ENCODE results near the gene AEBP1.

Gene AEBP1

DNA sequence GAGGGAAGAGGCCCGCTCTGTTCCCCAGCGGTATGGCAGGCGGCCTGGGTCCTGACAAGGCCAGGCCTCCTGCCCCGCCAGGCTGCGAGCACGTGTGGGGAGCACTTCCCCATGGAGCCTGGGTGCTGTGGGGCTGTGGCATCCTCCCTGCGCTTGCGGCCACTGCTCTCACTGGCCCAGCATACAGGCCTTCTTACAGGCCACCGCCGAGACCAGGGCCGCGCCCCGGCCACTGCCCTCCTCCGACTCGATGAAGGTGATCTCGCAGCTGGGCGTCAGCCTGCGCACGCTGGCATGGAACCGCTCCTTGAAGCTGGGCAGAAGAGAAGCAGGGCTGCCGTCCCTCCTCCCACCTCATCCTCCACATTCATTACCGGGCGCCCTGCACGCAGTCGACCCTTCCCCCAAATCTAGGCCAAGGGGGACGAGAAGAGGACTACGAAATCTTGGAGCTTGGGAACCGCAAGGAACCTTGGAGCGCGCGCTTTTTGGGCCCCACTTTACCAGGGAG is 40.9 kb downstream of the AEBP1 start:
- no peak for DNase-seq

DNA sequence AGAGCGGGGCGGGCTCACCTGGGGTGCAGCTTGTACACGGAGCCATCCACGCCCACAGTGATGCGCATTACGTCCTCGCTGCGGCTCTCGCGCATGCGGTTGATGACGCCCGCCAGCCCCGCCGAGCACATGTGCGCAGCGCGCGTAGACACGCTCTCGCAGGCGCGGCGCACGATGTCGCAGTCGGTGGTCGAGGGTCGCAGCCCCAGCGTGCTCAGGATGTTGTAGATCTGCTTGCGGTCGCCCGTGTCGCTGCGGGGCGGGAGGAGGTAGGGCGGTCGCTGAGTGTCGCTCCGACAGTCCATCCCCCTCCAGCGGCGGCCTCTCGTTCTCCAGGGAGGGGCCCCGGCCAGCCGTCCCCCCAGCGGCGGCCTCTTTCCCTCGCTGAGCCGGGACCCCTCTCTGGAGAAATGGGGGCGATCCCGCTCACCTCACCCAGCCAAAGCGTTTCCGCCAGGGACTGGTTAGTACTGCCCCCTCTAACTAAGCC is 41.4 kb downstream of the AEBP1 start:
- DNase-seq, result peak; percentile 69

DNA sequence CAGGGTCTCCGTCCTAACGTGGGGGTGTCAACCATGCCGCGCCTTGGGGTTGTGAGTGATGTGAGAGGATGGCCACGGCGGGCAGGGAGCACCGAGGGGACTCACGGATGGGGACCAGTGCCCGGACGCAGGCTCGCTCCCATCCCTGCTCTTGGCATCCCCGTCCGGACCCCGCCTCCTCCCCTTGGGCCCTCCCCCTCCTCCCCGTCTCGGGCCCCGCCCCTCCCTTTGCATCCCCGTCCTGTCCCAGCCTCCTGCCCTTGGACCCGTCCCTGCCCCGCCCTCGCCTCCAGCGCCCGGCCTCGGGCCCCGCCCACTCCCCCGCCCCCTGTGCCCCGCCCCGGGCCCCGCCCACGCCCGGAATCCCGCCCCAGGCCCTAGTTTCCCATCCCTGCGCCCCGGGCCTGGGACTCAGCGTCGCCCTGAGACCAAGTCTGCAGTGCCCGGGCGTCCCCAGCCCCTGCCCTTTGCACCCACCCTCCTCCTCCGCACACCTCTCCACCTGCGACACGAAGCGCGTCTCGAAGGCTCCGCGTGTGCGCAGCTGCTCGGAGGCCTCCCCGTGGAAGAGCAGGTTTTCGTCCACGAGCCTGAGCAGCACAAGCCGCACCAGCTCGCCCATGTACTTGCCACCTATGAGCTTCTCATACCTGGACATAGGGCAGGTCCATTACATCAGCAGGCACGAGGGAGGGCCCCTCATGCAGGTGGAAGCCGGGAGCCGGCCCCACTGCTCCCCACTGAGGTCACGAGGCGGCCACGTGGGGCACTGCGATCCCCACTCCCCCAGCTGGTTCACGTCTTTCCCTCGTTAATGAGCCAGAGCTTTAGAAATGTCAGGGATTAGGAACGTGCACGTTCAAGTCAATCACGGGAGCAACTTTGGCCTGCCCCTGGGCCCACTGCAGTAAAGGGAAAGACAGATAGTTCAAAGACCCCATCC is 42.1 kb downstream of the AEBP1 start:
- peak; percentile 80 for DNase-seq

DNA sequence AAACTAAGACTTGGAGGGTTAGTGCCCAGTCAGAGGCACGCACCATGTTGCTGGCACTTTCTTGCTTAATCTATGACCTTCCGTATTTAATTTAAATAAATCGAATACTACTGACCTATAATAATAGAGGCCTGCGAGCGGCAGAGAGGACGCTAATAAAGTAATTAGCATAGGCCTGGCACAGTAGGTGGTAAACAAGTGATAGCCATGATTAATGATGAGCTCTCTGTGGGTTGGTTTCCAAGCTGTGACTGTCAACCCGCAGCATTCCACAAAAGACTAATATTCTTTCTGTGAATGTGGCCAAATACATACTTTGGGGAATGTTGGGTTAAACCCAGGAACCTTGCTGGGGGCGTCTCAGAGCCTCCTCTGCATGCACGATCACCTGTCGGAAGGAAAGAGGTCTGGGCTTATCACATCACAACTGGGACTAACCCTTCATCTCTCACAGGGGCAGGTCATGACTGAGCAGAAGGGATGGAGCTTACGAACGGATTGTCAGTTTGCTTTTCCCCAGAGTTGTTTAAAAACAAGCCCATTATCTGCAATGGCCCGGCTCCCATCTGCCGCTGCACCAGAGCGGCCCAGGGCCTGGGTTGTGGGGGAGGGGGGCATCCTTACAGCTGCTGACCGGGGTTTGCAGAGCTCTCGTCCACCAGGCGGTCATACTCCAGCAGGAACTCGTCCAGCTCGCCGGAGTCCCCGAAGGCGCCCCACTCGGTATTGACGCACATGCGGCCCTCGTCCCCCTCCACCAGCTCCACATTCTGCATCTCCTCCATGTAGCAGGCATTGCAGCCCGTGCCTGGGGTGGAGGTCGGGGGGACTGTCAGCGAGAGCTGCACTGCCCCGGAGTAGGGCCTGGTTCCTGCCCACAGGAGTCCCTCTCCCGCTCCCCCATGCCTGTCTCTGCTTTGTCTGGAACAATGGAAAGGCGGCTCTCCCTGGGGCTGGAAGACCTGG is 43.2 kb downstream of the AEBP1 start:
- DNase-seq, result no peak

DNA sequence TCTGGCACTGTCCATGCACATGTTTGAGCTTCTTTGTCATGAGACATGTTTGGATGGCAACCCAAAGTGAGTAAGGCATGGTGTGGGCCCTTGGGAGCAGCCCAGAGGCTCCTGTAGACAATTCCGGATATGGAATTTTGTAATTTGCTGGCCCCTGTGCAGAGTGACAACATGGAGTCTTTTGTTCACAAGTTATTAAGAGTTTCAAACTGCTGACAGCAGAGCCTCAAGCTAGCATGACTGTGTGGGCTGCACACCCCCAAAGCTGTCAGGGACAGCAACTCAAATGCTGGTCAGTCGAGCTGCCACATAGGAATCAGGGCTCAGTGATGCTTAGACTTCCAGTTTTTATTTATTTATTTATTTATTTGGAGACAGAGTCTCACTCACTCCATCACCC is 44.0 kb downstream of the AEBP1 start:
- DNase-seq, result no peak

DNA sequence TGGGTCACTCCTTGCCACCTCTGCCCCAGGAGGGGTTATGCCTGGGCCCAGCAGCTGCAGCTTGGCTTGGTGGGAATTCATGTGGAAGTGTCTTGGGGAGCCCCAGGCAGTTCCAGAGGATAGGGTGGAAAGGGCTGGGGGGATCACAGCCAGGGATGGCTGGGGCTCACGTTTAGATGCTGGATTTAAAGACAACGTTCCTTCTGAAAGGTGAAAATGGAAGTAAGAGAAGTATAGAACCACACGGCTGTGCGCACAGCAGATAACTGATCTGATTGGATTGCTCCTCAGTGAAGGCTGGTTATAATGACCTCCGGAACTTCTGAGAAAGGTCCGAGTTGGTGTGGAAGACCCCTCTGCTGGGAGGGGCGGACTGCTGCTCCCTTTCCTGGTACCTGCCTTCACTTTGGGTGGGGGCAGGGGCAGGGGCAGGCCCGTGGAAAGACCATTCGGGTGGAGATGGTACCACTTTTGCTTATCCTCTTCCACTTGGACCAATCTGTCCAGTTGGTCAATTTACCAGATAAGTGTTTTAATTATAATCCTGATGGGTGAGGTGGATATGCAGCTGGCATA is 44.9 kb downstream of the AEBP1 start:
- DNase-seq, result no peak

DNA sequence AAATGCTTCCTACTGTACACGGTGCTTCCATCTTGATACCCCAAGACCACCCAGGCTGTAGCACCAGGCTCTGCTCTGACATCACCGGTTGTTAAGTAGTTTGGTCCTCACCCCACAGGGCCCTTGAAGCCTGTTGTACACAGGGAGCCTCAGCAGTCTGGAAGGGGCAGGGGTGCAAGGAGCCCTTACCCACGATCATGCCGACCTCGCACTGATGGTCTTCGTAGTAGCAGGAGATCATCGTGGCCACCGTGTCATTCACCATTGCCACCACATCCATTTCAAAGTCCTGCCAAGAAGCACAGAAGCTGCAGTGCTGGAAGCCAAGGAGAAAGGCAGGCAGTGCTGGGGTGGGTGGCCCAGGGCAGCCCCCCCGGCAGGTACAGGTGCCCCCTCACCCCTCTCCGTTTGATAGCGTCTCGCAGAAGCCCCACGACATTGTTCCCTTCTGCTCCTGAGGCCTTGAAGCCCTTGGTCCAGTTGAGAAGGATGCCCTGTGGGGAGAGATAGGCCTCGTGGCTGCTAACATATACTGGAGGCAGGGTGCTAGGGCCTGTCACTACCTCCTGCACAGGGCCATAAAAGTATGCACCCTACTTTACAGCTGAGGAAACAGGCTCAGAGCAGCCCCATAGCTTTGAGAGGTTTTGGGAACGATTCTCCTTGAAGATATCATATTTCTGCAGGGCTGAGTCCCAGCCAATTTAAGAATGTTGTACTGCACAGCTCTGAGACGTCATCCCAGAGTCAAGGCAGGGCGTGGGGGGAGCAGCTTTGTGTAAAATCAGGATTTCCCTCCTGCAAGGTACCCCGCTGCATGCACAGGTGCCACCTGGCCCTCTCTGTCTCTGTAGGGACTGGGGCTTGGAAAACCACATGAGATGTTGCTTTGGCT is 45.7 kb downstream of the AEBP1 start:
- DNase-seq, result no peak

DNA sequence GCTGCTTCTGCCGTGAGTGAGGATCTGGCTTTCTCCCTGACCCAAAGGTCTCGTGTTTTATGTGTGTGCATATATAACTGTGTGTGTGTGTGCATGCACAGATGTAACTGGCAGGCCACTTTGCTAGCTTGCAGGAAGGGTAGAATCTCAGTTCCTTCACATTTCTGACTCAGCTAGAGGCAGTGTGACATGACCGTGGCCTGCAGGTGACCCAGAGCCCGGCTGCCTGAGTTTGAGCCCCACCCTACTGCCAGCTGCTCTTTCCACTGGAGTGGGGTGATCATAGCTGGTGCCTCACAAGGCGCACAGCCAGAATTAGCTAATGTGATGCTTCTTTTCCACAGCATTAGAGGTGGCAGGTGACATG is 46.3 kb downstream of the AEBP1 start:
- no peak for DNase-seq

DNA sequence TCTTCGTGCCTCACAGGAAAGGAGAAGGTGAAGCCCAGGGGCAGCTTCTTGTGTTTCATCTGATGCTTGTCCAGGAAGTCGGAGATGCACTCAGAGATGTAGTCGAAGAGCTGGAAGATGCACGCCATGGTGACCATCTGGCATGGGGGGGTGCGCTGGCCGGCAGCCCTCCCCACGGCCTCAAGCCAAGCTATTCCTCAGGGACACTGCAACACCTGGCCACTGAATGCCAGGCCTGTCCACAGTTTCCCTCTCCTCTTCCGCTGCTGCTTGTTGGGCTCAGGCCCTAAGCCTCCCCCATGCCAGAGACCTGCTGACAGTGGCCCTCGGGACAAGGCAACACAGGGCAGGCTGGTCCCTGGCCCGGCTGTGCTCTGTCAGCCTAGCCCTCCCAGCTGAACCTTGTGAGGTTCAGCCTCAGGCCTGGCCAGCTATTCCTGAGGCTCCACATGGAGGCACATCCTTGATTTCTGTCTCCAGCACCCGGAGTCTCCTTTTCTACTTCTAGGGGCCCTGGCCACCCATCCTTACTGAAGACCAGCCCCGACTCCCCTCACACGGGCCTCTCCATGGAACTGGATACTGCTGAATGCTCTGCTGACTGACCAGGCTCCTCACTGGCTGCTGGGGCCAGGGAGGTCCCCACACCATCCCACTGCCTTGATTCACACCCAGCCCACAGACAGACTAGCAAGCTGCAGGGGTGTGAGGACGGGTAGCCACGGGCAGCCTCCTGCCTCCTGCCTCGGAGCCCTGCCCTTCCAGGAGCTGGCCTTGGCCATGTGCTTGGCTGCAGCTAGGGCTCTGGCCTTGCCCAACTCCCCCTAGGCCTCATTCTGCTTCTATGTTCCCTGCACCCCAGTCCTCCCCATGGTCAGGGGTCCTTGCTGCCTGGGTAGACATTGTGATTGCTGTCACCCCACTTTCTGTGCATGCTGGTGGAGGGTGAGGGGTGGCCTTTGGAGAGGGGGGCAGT is 47.1 kb downstream of the AEBP1 start:
- DNase-seq, result no peak

DNA sequence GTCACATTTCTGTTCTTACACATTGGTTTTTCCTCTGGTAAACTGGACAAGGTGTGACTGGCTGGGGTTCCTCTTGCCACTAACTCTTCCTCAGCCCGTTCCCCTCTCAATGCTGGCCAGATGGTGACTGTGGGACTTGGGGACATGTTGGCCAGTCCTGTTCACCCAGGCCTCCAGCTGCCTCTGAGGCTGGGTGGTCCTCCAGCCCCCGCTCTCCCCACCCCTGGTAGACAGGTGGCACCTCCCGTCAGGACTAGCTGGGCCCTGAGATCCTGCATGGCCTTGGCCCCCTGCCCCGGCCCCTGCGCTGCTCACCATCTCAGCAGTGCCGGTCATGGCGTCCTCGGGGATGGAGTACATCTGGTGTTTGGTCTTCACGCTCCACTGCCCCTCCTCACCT is 47.8 kb downstream of the AEBP1 start:
- DNase-seq, result no peak

DNA sequence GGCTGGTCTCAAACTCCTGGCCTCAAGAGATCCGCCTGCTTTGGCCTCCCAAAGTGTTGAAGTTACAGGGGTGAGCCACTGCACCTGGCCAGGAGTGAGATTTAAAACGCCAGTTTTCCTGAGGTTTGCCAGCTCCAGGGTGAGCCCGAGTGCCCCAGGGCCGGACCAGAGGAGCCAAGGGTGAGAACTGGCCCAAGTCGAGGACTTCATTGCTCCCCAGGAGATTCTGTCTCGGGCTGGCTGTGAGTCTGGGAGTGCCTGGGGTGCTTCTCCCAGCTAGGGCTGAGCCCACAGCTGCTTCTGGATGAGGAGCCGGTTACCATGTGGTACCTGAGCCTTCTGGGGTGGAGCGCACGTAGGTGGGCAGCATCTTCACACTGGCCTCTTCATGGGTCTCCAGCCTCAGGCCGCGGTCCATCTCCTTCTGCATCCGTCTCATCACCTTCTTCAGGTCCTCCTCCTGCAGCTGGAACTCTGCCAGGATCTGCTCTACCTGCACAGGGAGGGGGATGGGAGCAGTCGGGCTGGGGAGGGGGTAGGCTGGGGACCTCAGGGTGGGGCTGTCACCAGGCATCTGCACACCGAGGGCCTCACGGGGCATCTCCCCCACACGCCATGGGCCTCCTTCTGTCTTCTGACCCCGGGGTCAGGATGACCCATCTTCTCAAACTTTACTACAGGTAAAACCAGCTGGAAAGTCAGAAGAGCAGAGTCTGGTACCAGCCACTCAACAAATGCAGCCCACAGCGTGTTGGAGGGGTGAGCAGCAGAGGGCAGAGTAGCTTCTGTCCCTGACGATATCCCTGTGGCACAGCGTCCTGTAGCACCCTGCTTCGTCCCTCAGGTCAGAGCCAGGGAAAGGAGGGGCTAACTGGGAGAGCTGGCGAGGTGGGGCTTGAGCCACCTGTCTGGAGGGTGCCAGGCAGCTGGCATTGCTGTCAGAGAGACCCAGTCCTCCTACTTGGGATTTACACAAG is 49.1 kb downstream of the AEBP1 start:
- DNase-seq, result no peak

DNA sequence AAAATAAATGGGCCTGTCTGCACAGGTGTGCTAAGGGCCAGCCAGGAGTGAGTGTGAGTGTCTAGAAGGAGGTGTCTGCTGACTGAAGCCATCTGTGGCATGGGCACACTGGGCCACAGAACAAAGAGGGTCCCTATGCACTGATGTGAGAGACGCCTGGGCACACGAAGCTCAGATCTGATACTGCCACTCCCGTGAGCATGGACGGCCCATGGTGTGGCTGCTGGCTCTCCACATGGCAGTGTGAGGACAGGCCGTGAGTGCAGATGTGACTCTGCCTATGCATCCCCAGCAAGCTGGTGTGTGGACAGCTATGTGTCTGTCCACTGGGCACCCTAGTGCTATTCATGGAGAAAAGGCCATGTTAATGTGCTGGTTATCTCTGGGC is 49.8 kb downstream of the AEBP1 start:
- DNase-seq, result no peak

DNA sequence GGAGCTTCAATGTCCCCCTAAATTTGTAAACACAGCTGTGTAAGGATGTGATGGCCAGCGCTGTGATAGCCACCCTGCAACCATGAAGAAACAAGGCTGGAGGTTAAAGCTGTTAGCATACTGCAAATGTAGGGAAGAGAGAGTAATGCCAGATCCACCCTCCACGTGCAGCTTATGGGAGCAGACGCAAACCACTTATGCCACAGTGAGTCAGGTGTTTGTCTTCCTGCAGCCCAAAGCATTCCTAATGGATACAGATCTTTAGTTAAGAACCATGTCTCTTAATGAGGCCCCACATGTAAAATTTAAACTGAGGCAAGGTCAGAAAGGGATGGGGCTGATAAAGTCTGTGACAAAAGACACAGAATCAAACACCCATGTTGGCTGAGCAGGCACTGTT is 50.6 kb downstream of the AEBP1 start:
- DNase-seq, result no peak

DNA sequence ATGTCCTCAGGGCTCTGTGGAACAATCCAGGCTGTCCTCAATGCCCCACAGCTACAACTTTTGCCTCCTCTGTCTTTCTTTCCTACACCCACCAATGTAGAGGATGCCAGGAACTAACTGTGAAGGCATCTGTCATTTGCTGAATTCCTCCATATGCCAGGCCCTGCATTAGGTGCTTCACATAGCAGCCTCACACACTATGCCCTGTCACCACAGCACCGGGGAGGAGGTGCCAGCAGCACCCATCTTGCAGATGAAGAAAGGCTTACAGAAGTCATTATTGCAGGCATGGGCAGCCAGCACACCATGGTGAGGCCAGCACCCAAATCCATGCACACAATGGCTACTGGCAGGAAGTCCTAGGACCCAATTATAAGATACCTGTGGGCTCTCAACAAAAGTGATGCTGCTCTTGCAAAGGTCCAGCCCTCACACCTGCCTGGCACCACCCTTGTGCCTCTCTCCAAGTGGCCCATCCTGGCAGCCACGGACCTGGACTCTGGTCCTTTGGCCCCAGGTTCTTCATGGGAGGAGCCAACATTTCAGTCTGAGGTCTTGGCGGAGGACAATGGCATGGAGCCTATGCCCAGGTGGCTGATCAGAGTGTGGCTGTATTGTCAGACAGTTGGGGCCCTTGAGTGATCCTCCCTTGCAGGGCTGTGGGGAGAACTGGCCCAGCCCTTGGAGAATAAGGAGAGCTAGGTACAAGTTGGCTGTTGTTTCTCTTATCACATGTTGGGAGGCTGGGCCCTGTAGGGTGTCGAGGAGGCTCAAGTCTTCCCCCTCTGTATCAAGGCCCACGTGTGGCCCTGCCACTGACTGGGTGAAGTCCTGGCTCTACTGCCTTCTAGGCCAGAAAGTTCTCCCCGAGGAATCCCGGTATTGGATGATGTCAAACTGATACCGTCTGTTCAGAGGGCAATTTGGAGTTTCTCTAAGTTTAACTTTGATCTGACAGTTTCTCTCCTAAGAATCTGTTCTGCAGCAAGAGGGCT is 51.3 kb downstream of the AEBP1 start:
- no peak for DNase-seq

DNA sequence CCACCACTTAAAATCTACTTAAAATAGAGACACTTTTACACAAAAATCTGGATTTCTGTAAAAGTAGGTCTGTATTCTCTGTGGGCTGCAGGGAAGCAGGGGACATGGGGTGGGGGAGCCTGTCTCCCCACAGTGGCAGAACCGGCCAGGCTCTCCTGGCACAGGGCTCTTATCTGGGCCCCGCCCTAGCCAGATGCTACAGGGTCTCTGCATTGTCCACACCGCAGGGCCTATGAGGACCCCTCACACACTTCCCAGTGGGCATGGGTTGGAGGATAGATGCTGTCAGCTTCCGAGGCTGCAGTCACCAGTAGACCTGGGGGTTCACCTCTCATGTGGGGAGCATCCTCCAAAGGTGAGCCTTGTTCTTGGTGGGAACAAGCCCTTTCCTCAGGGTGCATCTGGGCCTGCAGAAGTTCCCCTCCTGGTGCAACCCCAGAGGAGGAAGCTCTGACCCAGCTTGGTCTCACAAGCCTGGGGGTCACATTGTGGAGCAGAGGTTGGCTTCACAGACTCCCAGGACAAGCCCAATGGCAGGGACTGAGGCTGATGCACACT is 52.4 kb downstream of the AEBP1 start:
- DNase-seq, result no peak

DNA sequence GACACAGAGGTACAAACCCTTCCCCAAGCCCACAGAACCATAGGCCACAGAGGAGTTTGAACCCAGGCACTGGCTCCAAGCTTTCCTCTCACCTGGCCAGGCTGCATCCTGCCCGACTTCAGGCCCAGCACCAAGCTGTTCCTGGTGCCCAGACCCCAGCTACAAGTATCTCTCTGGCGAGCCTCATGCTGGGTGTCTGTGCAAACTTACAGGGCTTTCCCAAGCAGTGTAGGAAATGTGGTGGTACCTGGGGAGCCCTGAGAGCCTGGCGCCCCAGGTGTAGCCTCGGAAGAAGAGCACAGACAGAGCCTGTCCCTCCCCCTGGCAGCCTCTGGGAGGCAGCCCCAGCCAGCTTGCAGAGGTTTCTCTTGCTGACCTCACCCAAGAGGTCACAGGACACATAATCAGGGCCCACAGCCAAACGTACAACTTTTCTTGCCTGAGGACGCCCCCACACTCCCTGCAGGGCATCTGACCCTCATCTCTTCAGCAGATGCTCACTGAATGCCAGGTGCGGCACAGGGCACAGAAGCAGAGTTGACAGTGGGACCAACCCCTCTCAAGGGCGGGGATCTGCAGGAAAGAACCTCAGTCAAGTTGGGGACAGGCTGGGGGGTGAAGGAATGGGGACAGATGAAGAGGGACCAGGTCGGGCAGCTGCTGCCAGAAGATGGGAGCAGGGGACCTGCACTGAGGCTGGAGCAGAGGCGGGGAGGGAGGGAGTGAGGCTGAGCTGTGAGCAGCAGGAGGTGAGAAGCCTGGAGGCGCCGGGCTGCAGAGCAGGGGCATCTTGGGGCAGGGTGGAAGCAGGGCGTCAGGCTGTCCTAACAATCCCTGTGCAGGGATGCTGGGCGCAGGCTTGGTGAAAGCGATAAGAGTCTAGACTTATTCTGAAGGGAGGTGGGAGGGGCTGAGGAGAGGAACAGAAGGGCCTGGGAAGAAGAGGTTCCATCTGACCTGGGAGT is 53.3 kb downstream of the AEBP1 start:
- DNase-seq, result no peak
